Stimulated activated CD4-positive, alpha-beta T cell treated with anti-CD3 and anti-CD28 coated beads, Interleukin-2, amount 100 ng/mL, for 48 hours (primary cell): ENCODE data around the gene LMO4.

Source experiments
- DNase-seq, 2 donors: peaks; one replicate each; pipeline ENCODE4 v3.0.0-alpha.2; 2020

The LMO4 gene, protein sequence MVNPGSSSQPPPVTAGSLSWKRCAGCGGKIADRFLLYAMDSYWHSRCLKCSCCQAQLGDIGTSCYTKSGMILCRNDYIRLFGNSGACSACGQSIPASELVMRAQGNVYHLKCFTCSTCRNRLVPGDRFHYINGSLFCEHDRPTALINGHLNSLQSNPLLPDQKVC

GRCh38 chr1:87328272-87329050 lies at the start of gene LMO4:
LMO4 (plus strand) TSS chr1:87328880; CDS start chr1:87332016, 3,136 bp downstream.
- DNase-seq: peak; percentile 65 to 70

- DNase-seq: no peak
These were observed 49.2 kb upstream of the LMO4 start for GRCh38 chr1:87279536-87279875.

DNA sequence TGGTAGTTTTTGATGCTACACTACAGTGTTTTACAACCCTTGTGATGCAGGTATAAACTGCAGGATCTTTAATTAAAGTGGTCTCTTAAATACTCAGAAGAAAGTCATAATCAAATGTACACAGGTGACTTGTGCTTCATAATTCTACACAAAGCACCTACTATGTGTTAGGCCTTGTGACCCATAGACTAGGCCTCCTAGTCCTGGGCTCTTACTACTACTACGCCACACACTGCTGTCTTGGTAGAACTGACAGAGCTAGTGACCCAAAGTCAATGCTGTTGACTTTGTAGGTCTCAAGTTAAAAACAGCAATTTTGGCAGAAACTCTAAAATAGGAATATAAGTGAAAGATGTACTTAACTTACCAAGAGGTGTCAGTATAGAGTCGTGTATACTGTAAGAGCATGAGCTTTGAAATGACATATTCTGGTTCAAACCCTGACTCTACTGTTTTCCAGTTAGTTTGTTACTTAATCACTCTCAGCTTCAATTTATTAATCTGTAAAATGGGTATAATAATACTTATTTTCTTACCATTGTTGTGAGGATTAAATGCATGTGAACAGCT lies 48.6 kb upstream of the LMO4 start:
- DNase-seq: no peak

DNA sequence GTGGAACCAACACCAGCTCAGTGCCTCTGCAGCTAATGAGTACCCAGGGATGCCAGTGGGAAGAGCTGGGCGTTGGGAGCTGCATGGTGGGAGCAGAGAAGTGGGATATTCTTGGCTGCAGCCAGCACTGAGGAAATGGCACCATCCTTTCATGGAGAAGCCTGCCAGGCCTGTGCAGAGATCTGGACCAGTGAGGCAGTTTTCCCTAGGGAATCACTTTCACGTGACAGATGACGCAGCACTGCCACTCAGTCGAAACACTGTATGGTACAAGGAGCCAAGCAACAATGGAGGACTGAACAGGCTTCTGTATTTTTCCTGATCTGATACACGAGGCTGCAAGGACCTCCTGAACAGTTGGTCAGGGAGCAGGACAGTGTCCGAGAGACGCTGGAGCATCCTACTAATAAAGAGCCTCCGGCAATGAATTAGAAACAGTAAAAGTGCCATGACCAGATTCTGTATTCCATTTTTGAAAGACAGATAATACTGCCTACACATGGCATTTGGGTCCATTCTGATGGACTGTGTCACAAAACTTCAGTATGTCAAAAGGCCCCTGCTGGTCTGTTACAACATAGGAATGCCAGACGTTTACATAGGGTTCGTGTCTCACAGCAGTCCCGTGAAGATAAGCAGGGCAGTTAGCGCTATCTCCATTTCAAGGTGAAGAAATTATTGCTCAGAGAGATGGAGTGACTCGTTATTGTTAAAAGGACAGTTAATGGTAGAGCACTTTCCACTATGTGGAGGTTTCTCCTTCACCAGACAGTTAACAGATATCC lies 44.0 kb upstream of the LMO4 start:
- no peak for DNase-seq

DNA sequence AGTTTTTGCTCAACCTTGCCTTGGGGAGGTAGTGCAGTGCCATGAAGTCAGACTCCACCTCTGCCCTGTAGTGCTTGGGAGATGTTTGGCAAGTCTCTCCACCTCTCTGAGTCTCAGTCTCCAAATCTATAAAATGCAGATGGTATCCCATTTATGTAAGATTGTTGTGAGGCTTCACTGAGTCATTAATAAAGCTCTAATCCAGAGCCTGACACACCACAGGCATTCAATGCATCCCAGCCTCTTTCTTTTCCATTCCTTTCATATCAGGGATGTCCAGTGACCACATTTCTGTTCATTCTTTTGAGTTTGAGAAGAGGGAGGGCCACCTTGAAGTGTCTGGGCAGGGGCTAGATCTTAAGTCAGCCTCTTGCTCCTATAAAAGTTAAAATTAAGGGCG lies 37.6 kb upstream of the LMO4 start:
- no peak for DNase-seq

- DNase-seq: peak; percentile 55 to 60
These were observed 35.8 kb upstream of the LMO4 start for GRCh38 chr1:87292684-87293493.

- DNase-seq: no peak
These were observed 34.0 kb upstream of the LMO4 start for GRCh38 chr1:87294633-87295032.

- DNase-seq: no peak
These were observed 33.1 kb upstream of the LMO4 start for GRCh38 chr1:87295445-87296110.

- DNase-seq: no peak
These were observed 32.5 kb upstream of the LMO4 start for GRCh38 chr1:87296206-87296605.

- no peak for DNase-seq
These were observed 29.0 kb upstream of the LMO4 start for GRCh38 chr1:87299661-87300060.

- DNase-seq: no peak
These were observed 28.1 kb upstream of the LMO4 start for GRCh38 chr1:87300628-87301027.

DNA sequence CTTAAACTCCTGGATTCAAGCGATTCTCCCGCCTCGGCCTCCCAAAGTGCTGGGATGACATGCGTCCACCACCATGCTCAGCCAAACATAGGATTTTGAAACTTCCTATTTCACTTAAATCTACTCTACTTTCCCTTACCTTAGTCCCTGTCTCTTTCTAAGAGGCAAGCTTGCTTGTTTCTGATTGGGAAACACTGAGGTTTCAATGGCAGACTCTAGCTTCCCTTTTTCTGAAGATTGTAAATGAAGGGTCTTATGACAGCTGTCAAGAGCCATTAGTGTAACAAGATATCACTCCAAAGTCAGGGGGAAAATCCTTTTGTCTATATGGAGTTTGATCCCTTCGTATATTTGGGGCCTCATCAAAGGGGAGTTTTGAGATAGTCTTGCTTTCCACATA lies 23.5 kb upstream of the LMO4 start:
- DNase-seq: no peak

GRCh38 chr1:87305762-87306161 lies 22.9 kb upstream of the LMO4 start:
- DNase-seq: no peak

DNA sequence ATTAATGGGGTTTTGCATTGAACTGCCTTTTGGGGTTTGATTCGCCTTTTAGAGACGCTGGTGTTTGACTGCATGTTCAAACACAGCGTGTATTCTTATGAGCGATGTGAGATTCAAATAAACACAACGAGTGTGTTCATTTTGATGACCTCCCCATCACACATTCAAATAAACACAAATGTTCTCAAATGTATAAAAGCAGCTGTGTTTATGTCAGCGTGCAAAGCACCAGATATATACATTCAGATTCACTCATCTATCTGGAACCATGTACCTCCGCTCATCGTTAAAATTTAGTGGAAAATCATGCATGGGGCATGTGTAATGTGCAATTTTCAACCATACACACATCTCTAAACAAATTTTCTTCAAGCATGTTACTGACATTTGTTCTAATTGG lies 21.4 kb upstream of the LMO4 start:
- DNase-seq: no peak

- DNase-seq: no peak
These were observed 20.7 kb upstream of the LMO4 start for GRCh38 chr1:87307931-87308330.

DNA sequence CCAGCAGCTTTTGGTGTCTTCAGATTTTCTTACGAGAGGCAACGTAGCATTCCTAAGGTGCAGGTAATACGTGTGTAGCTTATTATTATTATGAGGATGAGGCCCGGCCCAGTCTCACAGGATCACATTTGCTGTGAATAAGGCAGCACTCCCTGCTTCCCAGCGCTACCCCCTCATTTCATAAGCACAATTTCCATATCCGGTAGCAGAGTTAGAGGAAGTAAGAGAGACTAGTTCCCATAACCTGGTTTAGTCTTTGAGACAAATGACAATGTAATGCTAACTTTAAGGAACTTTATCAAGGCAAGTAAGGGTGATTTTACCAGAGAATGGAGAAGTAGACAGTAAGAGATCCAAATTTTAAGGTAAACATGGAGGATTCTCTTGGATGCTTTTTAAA lies 14.6 kb upstream of the LMO4 start:
- no peak for DNase-seq

- DNase-seq: no peak
These were observed 10.5 kb upstream of the LMO4 start for GRCh38 chr1:87318056-87318650.

DNA sequence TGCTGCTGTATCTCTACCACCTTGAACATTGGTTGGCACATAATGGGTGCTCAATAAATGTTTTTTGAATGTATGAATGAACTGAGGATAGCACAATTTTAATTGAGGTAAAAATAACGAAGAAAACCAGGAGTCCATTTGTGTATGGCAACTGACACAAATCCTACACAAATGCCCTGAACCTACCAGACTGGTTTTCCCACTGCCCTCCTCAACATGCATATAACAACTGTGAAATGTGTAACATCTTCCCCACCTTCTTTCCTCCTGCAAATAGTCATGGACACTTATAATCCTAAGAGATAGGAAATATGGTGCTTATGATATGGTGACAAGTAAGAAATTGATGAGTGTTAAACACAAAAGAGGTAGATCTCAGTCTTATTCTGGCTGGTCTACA lies 9.9 kb upstream of the LMO4 start:
- no peak for DNase-seq

DNA sequence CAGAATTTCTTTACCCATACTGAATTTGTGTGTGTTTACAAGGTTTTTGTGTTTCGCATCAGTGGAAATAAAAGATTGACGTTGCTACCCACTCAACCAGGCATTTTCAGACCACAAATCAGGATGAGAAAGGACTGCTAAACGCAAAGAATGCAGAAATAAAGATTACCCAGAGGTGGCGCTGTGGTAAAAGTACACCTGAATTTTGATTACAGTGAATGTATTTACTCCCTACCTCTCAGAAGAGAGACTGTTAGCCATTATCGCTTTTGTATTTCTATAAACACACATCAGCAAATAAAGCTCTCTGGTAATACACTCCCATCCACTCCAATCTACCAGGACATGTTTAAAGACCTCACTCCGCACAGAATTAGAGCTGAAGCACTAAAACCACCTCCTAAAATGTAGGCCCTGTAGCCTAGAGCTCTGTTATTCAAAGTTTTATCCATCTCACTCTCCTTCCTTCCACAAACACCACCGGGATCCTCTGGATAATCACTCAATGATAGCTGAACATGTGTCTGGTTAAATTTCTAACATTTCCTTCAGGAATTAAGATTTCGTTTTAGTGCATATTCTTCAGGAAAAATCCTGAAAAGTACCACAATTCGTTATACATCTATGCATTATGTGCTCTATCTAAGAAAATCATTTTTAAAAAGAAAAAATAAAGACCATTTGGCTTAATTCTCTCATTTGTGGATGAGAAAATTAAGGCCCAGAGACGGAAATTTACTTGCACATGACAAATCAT lies 2.5 kb upstream of the LMO4 start:
- DNase-seq: peak; percentile 37 to 51

DNA sequence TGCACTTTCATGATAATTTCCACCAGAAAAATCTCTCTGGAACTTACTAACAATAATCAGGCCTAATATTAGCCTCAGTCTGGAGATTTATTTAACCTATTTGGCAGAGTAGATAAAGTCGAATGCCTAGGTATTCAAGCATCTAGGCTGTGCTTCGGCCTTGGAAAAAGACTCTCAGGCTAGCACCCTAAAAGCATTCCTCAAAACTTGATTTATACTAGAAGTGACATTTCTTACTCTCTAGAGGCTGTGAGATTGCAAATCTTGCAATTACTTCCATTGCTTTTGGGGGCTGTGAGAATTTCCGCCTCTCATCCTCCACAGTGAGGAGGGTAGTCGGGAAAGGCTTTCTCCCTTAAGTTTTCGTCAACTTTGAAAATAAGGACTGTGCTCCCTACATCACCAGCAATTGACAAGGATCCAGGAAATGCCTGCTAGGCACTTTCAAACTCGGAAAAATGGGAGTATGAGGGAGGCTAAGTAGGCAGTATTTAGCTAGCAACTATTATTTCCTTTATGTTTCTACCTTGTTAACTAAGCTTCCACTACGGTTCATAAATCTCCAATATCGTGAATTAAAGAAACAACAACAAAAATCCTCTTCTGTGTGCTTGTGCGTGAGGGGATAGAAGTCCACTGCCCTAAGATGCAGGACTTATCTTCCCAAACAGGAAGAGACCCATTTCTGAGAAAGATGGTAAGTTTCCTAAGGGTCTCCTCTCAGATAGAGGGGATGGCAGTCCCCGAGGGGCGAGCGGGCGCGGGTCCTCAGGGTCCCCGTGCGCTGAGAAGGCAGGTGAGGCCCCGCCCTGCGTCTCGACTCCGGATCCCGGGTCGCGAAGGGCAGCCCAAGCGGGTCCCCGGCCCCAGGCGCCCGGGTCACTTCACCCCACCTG lies 1.1 kb upstream of the LMO4 start:
- no peak for DNase-seq
